ENCODE results near the gene VAX1. TPM values are rescaled to one million over a fixed set of nuclear protein-coding genes. Genes with fewer than 3 reads are reported as not detected.

Gene VAX1
- total RNA-seq, 1 experiment from 2014 or later, result 0.04 TPM

- Mint-ChIP-seq H3K27me3 (ENCODE audit: low read depth) (peaks cover 100% of the 10 kb centered on the region), H3K4me3 (peak overlapping the region; percentile 57), H3K9me3 (no peaks in the 10 kb centered on the region), H3K27ac (no peak overlapping the region), H3K4me1 (peaks cover 74% of the 10 kb centered on the region), H3K36me3 (no peaks in the 10 kb centered on the region)
- DNase-seq (ENCODE audit: low spot score) (peak; percentile 80), ATAC-seq (peak; percentile 52)
- TF ChIP-seq ZNF263 (CRISPR knock-in tag; IDR thresholded peaks at IDR 0.05; ENCODE audit: low read depth), result no peak
- no peak for TF ChIP-seq E2F1 (CRISPR knock-in tag; IDR thresholded peaks at IDR 0.05)
- TF ChIP-seq MXD4 (CRISPR knock-in tag; IDR thresholded peaks at IDR 0.05; ENCODE audit: borderline replicate concordance), result no peak
- TF ChIP-seq SMAD4 (CRISPR knock-in tag; IDR thresholded peaks at IDR 0.05), result no peak
- TF ChIP-seq MAX (CRISPR knock-in tag; IDR thresholded peaks at IDR 0.05), result no peak
- no peak for TF ChIP-seq FOXP4 (CRISPR knock-in tag; IDR thresholded peaks at IDR 0.05)
- TF ChIP-seq ZNF317 (CRISPR knock-in tag; IDR thresholded peaks at IDR 0.05; ENCODE audit: borderline replicate concordance, low read depth), result no peak
- no peak for TF ChIP-seq E2F4 (CRISPR knock-in tag; IDR thresholded peaks at IDR 0.05; ENCODE audit: borderline replicate concordance, low read depth)
- no peak for TF ChIP-seq GTF2I (CRISPR knock-in tag; conservative IDR thresholded peaks at IDR 0.05)
- TF ChIP-seq AR (CRISPR knock-in tag; IDR thresholded peaks at IDR 0.05), result no peak
- TF ChIP-seq PREB (CRISPR knock-in tag; IDR thresholded peaks at IDR 0.05; ENCODE audit: borderline replicate concordance), result no peak
- no peak for TF ChIP-seq CDX4 (CRISPR knock-in tag; IDR thresholded peaks at IDR 0.05; ENCODE audit: borderline replicate concordance)
- no peak for TF ChIP-seq IRF2 (CRISPR knock-in tag; IDR thresholded peaks at IDR 0.05; ENCODE audit: borderline replicate concordance, low read depth)
- no peak for TF ChIP-seq RELA (CRISPR knock-in tag; IDR thresholded peaks at IDR 0.05; ENCODE audit: borderline replicate concordance)
- TF ChIP-seq FOXK1 (CRISPR knock-in tag; IDR thresholded peaks at IDR 0.05), result no peak
- no peak for TF ChIP-seq ZNF425 (CRISPR knock-in tag; conservative IDR thresholded peaks at IDR 0.05)
- TF ChIP-seq HMGA2 (CRISPR knock-in tag; IDR thresholded peaks at IDR 0.05), result no peak
- TF ChIP-seq NFE2L1 (CRISPR knock-in tag; IDR thresholded peaks at IDR 0.05), result no peak
- TF ChIP-seq ERG (CRISPR knock-in tag; IDR thresholded peaks at IDR 0.05), result no peak
- ChIA-PET POLR2A (interaction anchor here (0.7 kb wide), 1 partner anchor 22 kb away, joined by 5 read pairs; no protein-coding TSS in a partner anchor), CTCF (interaction anchor here (0.9 to 2.8 kb wide), 5 partner anchors 12 to 493 kb away, joined by 3 to 18 read pairs (median 7); no protein-coding TSS in a partner anchor)
These were observed 24.3 kb upstream of the VAX1 start for GRCh38 chr10:117162093-117163060.

Data from WTC11 (cell line).